H1 (cell line): ENCODE measurements around the gene CCDC93. TPM values are rescaled to one million over a fixed set of nuclear protein-coding genes. Genes with fewer than 3 reads are reported as not detected.

Experiments
- BCL11A ChIP-seq, 2 experiments: IDR thresholded peaks; one replicate each; pipeline ENCODE4 v1.6.1; 2011; ENCODE audit warnings: low read depth in 2 of 2, low read length in 2 of 2, mild to moderate bottlenecking in 2 of 2
- BRCA1 ChIP-seq: IDR thresholded peaks from 2 replicates; pipeline ENCODE4 v1.6.1; 2012; ENCODE audit warnings: low read depth, low read length, improper control_type of control experiment
- CTBP2 ChIP-seq: IDR thresholded peaks from 2 replicates; pipeline ENCODE4 v1.7.0; 2011; ENCODE audit warnings: borderline replicate concordance, mild to moderate bottlenecking, moderate library complexity, mixed read lengths, low read length; ENCODE audit not compliant: insufficient read depth, insufficient read length
- JUN ChIP-seq: IDR thresholded peaks from 2 replicates; pipeline ENCODE4 v1.6.1; 2011; ENCODE audit warnings: low read depth, mild to moderate bottlenecking, improper control_type of control experiment, low read length
- KDM4A ChIP-seq: IDR thresholded peaks from one replicate; pipeline ENCODE4 v1.7.1; 2012; ENCODE audit warnings: low read depth, mild to moderate bottlenecking, moderate library complexity, low read length, inconsistent platforms; ENCODE audit not compliant: severe bottlenecking
- MAX ChIP-seq: IDR thresholded peaks from 2 replicates; pipeline ENCODE4 v1.6.1; 2012; ENCODE audit warnings: inconsistent platforms
- polyA plus RNA-seq, 7 experiments: library from polyadenylated mRNA; depleted of rRNA in 3 of 7; stranded (reverse) in 5 of 7; unstranded in 2 of 7; fragments of >200 nt in 5 of 7; fragments of 200-250 nt in 2 of 7; gene quantifications; 1 replicate in 5 of 7; 2 replicates in 1 of 7; 4 replicates in 1 of 7; pipeline versions ENCODE4 v1.2.1 to v1.2.3, GENCODE V29; 2011 to 2013; ENCODE audit warnings: missing spikeins in 2 of 7, mixed read lengths in 2 of 7
- total RNA-seq: library from RNA; stranded (reverse); fragmentation: NEBNext Ultra II Directional; extraction: Animal tissue kit (Norgen Biotek cat#: 25700); gene quantifications from 2 replicates; pipeline ENCODE4 v1.2.1, GENCODE V29; 2021

The CCDC93 gene
- total and polyA plus RNA-seq, 2 of the 8 experiments (the other 6 are each of a cell fraction or from before 2014, with no cell fraction given) = 5.5 to 18.0 TPM

- TF ChIP-seq BRCA1 (no peak), BCL11A (IDR thresholded peaks at IDR 0.05; ENCODE audit: low read depth in 2 of 2, low read length in 2 of 2) (no peak), JUN (no peak), CTBP2 (no peak), MAX (no peak), KDM4A (no peak)
Observed at GRCh38 chr2:117948615-117949014, 65.3 kb downstream of the CCDC93 start (continued).
